Mesendoderm (in vitro differentiated cells): ENCODE data around the gene DCUN1D3.

ENCODE experiments used
- DNase-seq: peaks from one replicate; pipeline ENCODE4 v3.0.0; 2013
- H2AK5ac ChIP-seq: 2 replicates; pipeline ENCODE4 v1.6.1; 2013; ENCODE audit warnings: low read length, inconsistent platforms
- H2BK120ac ChIP-seq: 2 replicates; pipeline ENCODE4 v1.6.1; 2013; ENCODE audit warnings: low read depth, mild to moderate bottlenecking, low read length, moderate library complexity, mixed read lengths
- H2BK15ac ChIP-seq: replicated peaks from 2 replicates; pipeline ENCODE4 v1.6.1; 2013; ENCODE audit warnings: low read depth, mild to moderate bottlenecking, moderate library complexity
- H2BK5ac ChIP-seq: 2 replicates; pipeline ENCODE4 v1.6.1; 2013; ENCODE audit warnings: low read length, inconsistent platforms
- H3K18ac ChIP-seq: 2 replicates; pipeline ENCODE4 v1.6.1; 2013; ENCODE audit warnings: mild to moderate bottlenecking, low read length, mixed read lengths
- H3K23ac ChIP-seq: one replicate; pipeline ENCODE4 v1.6.1; 2013; ENCODE audit warnings: low read length
- H3K27ac ChIP-seq: 2 replicates; pipeline ENCODE4 v1.5.1; 2013; ENCODE audit warnings: low read depth, mild to moderate bottlenecking, inconsistent platforms, low read length, moderate library complexity
- H3K27me3 ChIP-seq: 2 replicates; pipeline ENCODE4 v1.6.1; 2013; ENCODE audit warnings: low read length, control low read depth, mild to moderate bottlenecking, inconsistent platforms; ENCODE audit not compliant: insufficient read depth, poor library complexity
- H3K36me3 ChIP-seq: 2 replicates; pipeline ENCODE4 v1.6.1; 2013; ENCODE audit warnings: low read length, inconsistent platforms; ENCODE audit not compliant: control insufficient read depth, insufficient read depth
- H3K4ac ChIP-seq: one replicate; pipeline ENCODE4 v1.6.1; 2013; ENCODE audit warnings: low read depth, mild to moderate bottlenecking, low read length, moderate library complexity
- H3K4me1 ChIP-seq: 2 replicates; pipeline ENCODE4 v1.6.1; 2013; ENCODE audit warnings: low read depth, low read length, inconsistent platforms; ENCODE audit not compliant: control insufficient read depth
- H3K4me2 ChIP-seq: 2 replicates; pipeline ENCODE4 v1.6.1; 2013; ENCODE audit warnings: low read length
- H3K4me3 ChIP-seq: 2 replicates; pipeline ENCODE4 v1.5.1; 2013; ENCODE audit warnings: mild to moderate bottlenecking, low read length
- H3K56ac ChIP-seq: one replicate; pipeline ENCODE4 v1.6.1; 2013; ENCODE audit warnings: low read length
- H3K79me1 ChIP-seq: 2 replicates; pipeline ENCODE4 v1.6.1; 2013; ENCODE audit warnings: low read length, inconsistent platforms
- H3K79me2 ChIP-seq: 2 replicates; pipeline ENCODE4 v1.6.1; 2013; ENCODE audit warnings: mild to moderate bottlenecking, low read length; ENCODE audit not compliant: control insufficient read depth, insufficient read depth
- H3K9ac ChIP-seq: 2 replicates; pipeline ENCODE4 v1.6.1; 2013; ENCODE audit warnings: low read length, inconsistent platforms
- H4K5ac ChIP-seq: one replicate; pipeline ENCODE4 v1.6.1; 2013; ENCODE audit warnings: low read length
- H4K8ac ChIP-seq: one replicate; pipeline ENCODE4 v1.6.1; 2013; ENCODE audit warnings: low read depth, mild to moderate bottlenecking, control low read depth, low read length, moderate library complexity
- WGBS: extraction: QIAGEN DNeasy Blood & Tissue Kit; methylation state at CpG from one replicate; pipeline ENCODE4 v1.1.7; 2013; ENCODE audit warnings: low lambda C conversion rate, missing lambda C conversion rate; ENCODE audit not compliant: insufficient coverage; ENCODE audit errors: extremely low coverage; 5-methylcytosine and 5-hydroxymethylcytosine counted together

Gene DCUN1D3

DNA sequence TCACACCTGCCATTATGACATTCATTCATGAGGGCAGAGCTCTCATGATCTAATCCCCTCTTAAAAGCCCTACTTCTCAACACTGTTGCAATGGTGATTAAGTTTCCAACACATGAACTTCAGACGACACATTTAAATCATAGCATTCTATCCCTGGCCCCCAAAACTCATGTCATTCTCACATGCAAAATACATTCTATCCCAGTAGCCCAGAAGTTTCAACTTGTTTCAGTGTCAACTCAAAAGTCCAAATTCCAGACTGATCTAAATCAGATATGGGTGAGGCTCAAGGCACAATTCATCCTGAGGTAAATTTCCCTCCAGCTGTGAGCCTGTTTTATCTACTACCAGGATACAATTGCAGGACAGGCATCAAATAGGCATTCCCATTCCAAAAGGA, 25.6 kb upstream of the DCUN1D3 start:
- Histone ChIP-seq H3K27ac (no peak overlapping the region), H4K8ac (no peak overlapping the region), H3K4me1 (no peaks in the 10 kb centered on the region)

DNA sequence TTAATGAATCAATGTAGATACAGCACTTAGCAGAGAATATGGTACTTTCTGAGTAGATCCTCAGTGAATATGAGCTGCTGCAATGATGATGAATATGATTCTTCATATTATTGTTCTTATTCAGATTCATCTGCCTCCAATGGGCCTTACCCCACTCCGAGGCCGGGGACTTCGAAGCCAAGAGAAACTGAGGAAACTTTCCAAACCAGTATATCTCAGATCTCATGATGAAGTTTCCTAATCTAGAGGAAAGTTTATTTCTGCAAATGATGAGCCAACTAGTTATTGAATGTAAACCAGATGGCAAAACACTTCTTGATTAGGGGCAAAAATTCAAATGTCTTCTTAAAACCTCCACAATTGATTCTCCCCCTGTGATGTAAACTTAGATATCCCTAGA, 23.7 kb upstream of the DCUN1D3 start:
- Histone ChIP-seq H3K4me1 (no peaks in the 10 kb centered on the region), H3K79me2 (no peaks in the 10 kb centered on the region), H2BK5ac (no peak overlapping the region), H3K36me3 (no peaks in the 10 kb centered on the region), H3K79me1 (no peaks in the 10 kb centered on the region), H3K27me3 (no peaks in the 10 kb centered on the region), H3K18ac (no peak overlapping the region), H3K9ac (no peak overlapping the region), H4K8ac (no peak overlapping the region), H3K23ac (no peak overlapping the region), H3K56ac (no peak overlapping the region), H3K4ac (no peak overlapping the region), H3K27ac (no peak overlapping the region), H2BK15ac (no peak overlapping the region), H2AK5ac (no peak overlapping the region), H3K4me3 (no peak overlapping the region), H2BK120ac (no peak overlapping the region), H3K4me2 (no peak overlapping the region), H4K5ac (no peak overlapping the region)
- no CpG with 5 or more reads among the region's 3 CpGs for WGBS
- no peak for DNase-seq

More for the DNA sequence above, 25.6 kb upstream of the DCUN1D3 start:
- Histone ChIP-seq H2BK5ac (no peak overlapping the region), H3K4ac (no peak overlapping the region), H3K4me2 (no peak overlapping the region), H3K9ac (no peak overlapping the region), H2BK120ac (no peak overlapping the region), H3K56ac (no peak overlapping the region), H3K36me3 (no peaks in the 10 kb centered on the region), H3K4me3 (no peak overlapping the region), H3K79me1 (no peaks in the 10 kb centered on the region), H3K79me2 (no peaks in the 10 kb centered on the region), H2AK5ac (no peak overlapping the region), H3K18ac (no peak overlapping the region), H2BK15ac (no peak overlapping the region), H3K23ac (no peak overlapping the region), H4K5ac (no peak overlapping the region), H3K27me3 (no peaks in the 10 kb centered on the region)
- DNase-seq: no peak
- no CpG with 5 or more reads among the region's 1 CpG for WGBS

DNA sequence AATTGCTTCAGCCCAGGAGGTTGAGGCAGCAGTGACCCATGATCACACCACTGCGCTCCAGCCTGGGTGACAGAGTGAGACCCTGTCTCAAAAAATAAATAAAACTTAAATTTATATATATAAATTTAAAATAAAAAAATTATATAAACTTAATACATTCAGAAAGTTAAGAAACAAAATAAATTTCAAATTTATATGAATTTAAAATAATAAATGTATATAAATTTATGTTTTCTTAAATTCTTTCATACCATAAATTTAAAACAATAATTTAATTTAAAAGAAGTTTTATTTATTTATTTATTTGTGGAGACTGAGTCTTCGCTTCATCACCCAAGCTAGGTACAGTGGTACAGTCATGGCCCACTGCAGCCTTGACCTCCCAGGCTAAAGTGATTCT, 20.6 kb upstream of the DCUN1D3 start:
- no peak overlapping the region for H2BK5ac ChIP-seq
- no peak overlapping the region for H3K56ac ChIP-seq
- no peak overlapping the region for H3K4me2 ChIP-seq
- H3K27ac ChIP-seq: no peak overlapping the region
- no peaks in the 10 kb centered on the region for H3K79me1 ChIP-seq
- no CpG with 5 or more reads among the region's 2 CpGs for WGBS
- no peak overlapping the region for H2BK15ac ChIP-seq
- no peaks in the 10 kb centered on the region for H3K36me3 ChIP-seq
- H3K18ac ChIP-seq: no peak overlapping the region
- no peaks in the 10 kb centered on the region for H3K27me3 ChIP-seq
- no peak overlapping the region for H2AK5ac ChIP-seq
- no peak for DNase-seq
- H3K79me2 ChIP-seq: no peaks in the 10 kb centered on the region
- no peak overlapping the region for H3K9ac ChIP-seq
- no peak overlapping the region for H2BK120ac ChIP-seq
- H4K8ac ChIP-seq: no peak overlapping the region
- no peak overlapping the region for H4K5ac ChIP-seq
- H3K4ac ChIP-seq: no peak overlapping the region
- H3K4me3 ChIP-seq: no peak overlapping the region
- no peak overlapping the region for H3K23ac ChIP-seq
- no peaks in the 10 kb centered on the region for H3K4me1 ChIP-seq

DNA sequence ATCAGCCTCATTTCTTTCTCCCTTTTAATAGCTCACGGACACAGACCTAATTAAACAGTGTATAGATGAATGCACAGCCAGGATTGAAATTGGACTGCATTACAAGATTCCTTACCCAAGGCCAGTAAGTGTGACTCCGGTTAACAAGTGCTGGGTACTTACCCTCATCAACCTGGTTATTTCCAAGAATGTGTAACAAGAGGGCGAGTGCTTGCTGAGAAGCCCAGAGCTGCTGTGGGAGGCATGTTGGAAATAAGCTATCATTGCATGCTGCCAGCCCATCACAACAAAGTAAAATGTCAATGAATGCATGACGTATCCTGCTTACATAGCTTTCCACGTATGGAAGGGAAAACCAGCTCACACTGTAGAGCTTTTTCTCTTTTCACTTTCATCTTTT, 19.9 kb upstream of the DCUN1D3 start:
- Histone ChIP-seq H3K4me2 (no peak overlapping the region), H3K4me3 (no peak overlapping the region), H3K79me1 (no peaks in the 10 kb centered on the region), H3K36me3 (no peaks in the 10 kb centered on the region), H3K27me3 (no peaks in the 10 kb centered on the region), H4K8ac (no peak overlapping the region), H3K9ac (no peak overlapping the region), H3K56ac (no peak overlapping the region), H2BK15ac (no peak overlapping the region), H2BK5ac (no peak overlapping the region), H3K27ac (no peak overlapping the region), H4K5ac (no peak overlapping the region), H2BK120ac (no peak overlapping the region), H3K79me2 (no peaks in the 10 kb centered on the region), H2AK5ac (no peak overlapping the region), H3K18ac (no peak overlapping the region), H3K4ac (no peak overlapping the region), H3K4me1 (no peaks in the 10 kb centered on the region), H3K23ac (no peak overlapping the region)
- DNase-seq: no peak
- WGBS: no CpG with 5 or more reads among the region's 5 CpGs

DNA sequence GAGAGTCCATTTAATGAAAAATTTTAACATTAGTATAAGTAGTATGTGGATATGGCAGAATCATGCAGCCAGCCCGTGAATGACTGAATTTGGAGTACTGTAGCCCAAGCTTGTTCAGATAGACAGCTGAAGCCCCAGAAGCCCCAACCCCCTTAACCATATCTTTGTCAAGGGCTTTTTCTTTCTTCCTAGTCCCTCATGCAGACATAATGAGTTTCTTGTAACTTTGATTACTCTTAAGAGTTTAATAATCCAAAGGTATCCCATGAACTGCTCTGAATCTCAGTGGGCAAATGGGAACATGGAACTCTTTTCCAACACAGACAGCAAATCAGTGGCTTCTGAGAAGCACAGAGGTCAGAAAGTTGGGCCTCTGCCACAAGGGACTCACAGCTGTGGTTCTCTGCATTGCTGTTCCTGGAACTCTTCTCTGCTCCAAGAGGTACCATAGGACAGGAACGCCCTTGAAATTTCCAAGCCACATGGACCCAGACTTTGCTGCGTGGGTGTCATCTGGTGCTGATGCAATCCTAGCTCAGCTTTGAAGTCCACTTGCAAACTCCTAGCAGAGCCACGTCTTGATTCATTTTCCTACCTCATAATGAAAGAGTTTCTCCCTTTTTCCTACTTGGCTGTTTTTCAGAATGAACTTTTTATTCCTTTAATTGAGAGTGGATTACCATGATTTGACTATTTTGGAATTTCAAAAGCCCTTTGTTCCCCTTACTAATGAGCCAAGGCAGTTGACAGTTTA, 18.5 kb upstream of the DCUN1D3 start:
- H4K5ac ChIP-seq: no peak overlapping the region

DNA sequence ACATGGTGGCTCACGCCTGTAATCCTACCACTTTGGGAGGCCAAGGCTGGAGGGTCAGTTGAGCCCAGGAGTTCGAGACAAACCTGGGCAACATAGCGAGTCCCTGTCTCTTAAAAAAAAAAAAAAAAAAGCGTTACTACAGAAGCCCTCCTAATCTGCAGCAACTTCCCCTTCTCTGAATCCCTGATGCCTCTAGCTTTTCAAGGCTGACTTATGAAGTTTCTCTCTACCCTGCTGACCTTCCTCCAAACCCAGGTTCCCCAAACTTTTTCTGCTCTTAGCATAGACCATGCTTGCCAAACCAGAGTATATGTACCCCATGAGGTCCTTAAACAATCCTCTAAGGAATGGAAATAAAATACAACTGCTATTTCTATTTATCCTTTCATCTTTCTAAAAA, 16.8 kb upstream of the DCUN1D3 start:
- no peak overlapping the region for H3K56ac ChIP-seq
- no peaks in the 10 kb centered on the region for H3K79me1 ChIP-seq
- no peak overlapping the region for H3K4me3 ChIP-seq
- H3K18ac ChIP-seq: no peak overlapping the region
- H2BK5ac ChIP-seq: no peak overlapping the region
- H2BK15ac ChIP-seq: no peak overlapping the region
- H3K4me2 ChIP-seq: no peak overlapping the region
- H3K9ac ChIP-seq: no peak overlapping the region
- H3K27me3 ChIP-seq: no peaks in the 10 kb centered on the region
- no peak overlapping the region for H4K8ac ChIP-seq
- no peak overlapping the region for H2BK120ac ChIP-seq
- H4K5ac ChIP-seq: no peak overlapping the region
- H3K27ac ChIP-seq: no peak overlapping the region
- no CpG with 5 or more reads among the region's 4 CpGs for WGBS
- no peak overlapping the region for H2AK5ac ChIP-seq
- DNase-seq: no peak
- H3K36me3 ChIP-seq: no peaks in the 10 kb centered on the region
- no peaks in the 10 kb centered on the region for H3K4me1 ChIP-seq
- no peak overlapping the region for H3K4ac ChIP-seq
- no peak overlapping the region for H3K23ac ChIP-seq
- no peaks in the 10 kb centered on the region for H3K79me2 ChIP-seq

More for the DNA sequence above, 18.5 kb upstream of the DCUN1D3 start:
- Histone ChIP-seq H4K8ac (no peak overlapping the region), H3K9ac (no peak overlapping the region), H2BK120ac (no peak overlapping the region), H3K79me2 (no peaks in the 10 kb centered on the region), H2BK5ac (no peak overlapping the region), H2AK5ac (no peak overlapping the region), H3K23ac (no peak overlapping the region), H3K18ac (no peak overlapping the region), H3K36me3 (no peaks in the 10 kb centered on the region), H3K4ac (no peak overlapping the region), H3K4me2 (no peak overlapping the region), H3K27me3 (no peaks in the 10 kb centered on the region), H3K56ac (no peak overlapping the region), H3K4me3 (no peak overlapping the region), H3K79me1 (no peaks in the 10 kb centered on the region), H3K27ac (no peak overlapping the region), H2BK15ac (no peak overlapping the region), H3K4me1 (no peaks in the 10 kb centered on the region)
- WGBS: no CpG with 5 or more reads among the region's 4 CpGs
- DNase-seq: no peak
